ENCODE data around the gene CHD1.

Gene CHD1

DNA sequence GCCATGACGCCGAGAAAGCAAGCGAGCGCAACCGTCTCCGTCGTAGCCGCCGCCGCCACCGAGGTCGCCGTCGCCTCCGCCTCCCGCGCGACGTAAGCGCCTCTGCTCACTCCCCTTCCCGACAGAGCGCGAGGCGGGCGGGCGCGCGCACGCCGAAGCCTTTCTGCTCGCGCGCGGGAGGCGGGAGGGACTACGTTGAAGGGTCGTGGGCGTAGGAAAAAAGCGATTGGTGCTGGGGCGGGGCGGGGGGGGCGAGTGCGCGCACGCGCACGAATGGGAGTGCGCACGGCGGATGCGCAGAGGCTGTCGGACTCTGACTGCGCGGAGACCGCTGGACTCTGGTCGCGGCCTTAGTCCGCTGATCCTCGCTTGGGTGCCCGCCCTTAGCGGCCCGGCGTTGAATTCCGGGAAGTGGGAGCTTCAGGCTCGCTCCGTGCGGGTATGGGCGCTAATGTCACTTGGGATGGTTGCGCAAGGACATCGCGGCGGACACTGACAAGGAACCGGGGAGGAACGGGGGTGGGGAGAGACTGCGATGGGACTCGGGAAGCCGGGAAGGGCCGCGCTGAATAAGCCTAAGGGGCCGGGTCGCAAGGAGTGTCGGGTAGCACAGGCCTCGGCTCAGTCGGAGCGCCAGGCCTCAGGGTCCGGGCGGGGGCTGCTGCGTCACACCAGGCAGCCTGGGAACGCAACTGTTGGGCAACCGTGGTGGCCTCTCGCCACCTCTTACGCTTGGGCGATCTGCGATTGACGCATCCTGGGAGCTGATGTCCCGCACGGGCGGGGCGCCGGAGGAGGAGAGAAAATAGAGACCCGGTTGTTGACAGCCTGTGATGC lies at the start of gene CHD1:
TSS of gene CHD1 (minus strand) at position 135 of the 837 bp plus-strand sequence. CDS start 2,621 bp downstream, outside the sequence.
- peak; percentile 81 for DNase-seq (ENCODE audit: low read depth)
- peak within 1 kb of the TSS; percentile 93 for H3K4me3 ChIP-seq (ENCODE audit: low read depth, low read length)
- in situ Hi-C loops (cut with HindIII; ENCODE audit: low sequenced_read_pairs) = no loop called here
- TF ChIP-seq, protein P1, sequence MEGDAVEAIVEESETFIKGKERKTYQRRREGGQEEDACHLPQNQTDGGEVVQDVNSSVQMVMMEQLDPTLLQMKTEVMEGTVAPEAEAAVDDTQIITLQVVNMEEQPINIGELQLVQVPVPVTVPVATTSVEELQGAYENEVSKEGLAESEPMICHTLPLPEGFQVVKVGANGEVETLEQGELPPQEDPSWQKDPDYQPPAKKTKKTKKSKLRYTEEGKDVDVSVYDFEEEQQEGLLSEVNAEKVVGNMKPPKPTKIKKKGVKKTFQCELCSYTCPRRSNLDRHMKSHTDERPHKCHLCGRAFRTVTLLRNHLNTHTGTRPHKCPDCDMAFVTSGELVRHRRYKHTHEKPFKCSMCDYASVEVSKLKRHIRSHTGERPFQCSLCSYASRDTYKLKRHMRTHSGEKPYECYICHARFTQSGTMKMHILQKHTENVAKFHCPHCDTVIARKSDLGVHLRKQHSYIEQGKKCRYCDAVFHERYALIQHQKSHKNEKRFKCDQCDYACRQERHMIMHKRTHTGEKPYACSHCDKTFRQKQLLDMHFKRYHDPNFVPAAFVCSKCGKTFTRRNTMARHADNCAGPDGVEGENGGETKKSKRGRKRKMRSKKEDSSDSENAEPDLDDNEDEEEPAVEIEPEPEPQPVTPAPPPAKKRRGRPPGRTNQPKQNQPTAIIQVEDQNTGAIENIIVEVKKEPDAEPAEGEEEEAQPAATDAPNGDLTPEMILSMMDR (IDR thresholded peaks at IDR 0.05; ENCODE audit: low read depth, low read length, missing control alignments) = no peak

DNA sequence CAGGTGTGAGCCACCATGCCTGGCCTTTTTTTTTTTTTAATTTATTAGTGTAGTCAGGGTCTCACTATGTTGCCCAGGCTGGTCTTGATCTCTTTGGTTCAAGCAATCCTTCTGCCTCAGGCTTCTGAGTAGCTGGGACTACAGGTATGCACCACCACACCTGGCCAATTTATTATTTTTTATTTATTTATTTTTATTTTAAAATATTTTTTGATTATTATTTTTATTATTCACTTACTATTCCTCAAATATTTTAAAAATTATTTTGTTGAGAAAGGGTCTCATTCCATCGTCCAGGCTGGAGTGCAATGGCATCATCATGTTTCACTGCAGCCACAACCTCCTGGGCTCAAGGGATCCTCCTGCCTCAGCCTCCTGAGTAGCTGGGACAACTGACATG lies 49.7 kb upstream of the CHD1 start:
- in situ Hi-C loops (cut with HindIII; ENCODE audit: low sequenced_read_pairs) = no loop called here
- DNase-seq (ENCODE audit: low read depth) = no peak
- TF ChIP-seq, protein P1 (IDR thresholded peaks at IDR 0.05; ENCODE audit: low read depth, low read length, missing control alignments) = no peak
- H3K4me3 ChIP-seq (ENCODE audit: low read depth, low read length) = no peak overlapping the region

DNA sequence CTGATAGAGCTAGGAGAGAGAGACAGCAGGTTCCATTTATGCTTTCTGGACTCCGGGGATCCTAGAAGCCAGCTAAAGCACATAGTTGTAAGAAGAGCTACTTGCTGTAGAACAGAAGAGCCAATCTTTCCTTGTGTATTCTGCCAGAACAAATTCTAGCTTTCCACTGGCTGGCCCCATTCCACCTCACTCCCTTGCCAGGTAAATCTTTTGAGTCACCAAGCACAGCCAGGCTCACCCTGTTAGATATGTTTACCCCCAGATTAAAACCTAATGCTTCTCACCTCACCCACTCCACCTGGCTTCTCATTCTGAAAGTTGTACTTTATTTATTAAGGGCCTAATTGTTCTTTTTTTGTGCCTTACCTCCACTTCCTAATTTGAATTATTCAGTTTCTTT lies 48.9 kb upstream of the CHD1 start:
- TF ChIP-seq, protein P1 (IDR thresholded peaks at IDR 0.05; ENCODE audit: low read depth, low read length, missing control alignments) = no peak
- H3K4me3 ChIP-seq (ENCODE audit: low read depth, low read length) = no peak overlapping the region
- in situ Hi-C loops (cut with HindIII; ENCODE audit: low sequenced_read_pairs) = no loop called here
- DNase-seq (ENCODE audit: low read depth) = no peak

DNA sequence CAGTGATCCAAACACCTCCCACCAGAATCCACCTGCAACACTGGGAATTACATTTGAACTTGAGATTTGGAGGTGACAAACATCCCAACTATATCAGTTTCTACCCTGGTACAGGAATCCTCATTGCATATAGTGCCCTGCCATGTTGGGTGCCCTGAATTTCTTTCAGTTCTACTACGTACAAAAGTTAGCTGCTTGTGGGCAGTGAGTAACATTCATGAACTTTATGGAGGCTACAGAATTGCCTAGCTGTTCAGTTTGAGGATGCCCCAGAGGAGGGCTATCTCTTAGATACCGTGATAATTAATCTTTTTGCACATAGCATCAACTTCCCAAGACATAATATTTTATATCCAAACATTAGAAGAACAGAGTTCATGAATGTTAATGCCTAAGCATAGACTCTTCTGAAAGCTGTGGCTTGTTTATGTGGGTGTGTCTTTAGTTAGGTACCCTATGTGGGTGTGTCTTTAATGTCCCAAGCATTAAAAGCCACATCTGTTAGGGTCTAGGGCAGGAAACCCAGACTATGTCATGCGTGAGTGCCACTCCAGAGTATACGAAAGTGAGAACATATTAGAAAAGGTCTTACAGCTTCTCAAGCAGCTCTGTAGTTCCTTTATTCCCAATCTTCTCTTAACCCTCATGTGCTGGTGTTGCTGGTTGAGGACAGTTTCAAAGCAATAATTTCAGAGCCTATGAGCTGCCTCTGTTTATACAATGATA lies 47.0 kb upstream of the CHD1 start:
- DNase-seq (ENCODE audit: low read depth) = no peak
- H3K4me3 ChIP-seq (ENCODE audit: low read depth, low read length) = no peak overlapping the region
- TF ChIP-seq, protein P1 (IDR thresholded peaks at IDR 0.05; ENCODE audit: low read depth, low read length, missing control alignments) = no peak
- in situ Hi-C loops (cut with HindIII; ENCODE audit: low sequenced_read_pairs) = no loop called here

DNA sequence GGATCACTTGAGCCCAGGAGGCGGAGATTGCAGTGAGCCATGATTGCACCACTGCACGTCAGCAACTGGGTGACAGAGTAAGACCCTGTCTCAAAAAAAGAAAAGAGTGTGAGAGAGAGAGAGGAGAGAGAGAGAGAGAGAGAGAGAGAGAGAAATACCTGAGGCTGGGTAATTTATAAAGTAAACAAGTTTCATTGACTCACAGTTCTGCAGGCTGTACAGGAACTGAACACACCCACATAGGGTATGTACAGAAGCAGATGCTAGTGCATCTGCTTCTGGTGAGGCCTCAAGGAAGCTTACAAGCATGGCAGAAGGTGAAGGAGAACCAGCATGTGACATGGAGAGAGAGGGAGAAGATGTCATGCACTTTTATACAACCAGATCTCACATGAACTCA lies 46.4 kb upstream of the CHD1 start:
- TF ChIP-seq, protein P1 (IDR thresholded peaks at IDR 0.05; ENCODE audit: low read depth, low read length, missing control alignments) = no peak
- no peak for DNase-seq (ENCODE audit: low read depth)
- in situ Hi-C loops (cut with HindIII; ENCODE audit: low sequenced_read_pairs) = no loop called here
- H3K4me3 ChIP-seq (ENCODE audit: low read depth, low read length) = no peak overlapping the region

DNA sequence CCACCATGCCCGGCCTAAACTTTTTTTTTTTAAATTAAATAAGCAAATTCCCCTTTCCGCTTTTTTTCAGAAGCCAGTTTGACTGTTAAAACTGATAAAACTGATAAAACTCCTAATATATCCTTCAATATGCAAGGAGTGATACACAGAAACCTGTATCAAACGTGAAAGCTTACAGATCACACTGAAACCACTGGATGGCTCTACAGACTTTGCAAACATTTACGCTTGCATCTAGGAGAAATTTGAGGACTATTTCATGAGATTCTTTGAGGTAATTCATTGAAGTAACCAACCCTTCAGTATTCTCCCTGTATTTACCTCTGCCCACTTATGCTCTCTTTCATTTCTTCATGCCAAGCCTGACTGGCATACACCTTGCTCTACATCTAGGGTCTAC lies 40.6 kb upstream of the CHD1 start:
- TF ChIP-seq, protein P1 (IDR thresholded peaks at IDR 0.05; ENCODE audit: low read depth, low read length, missing control alignments) = no peak
- DNase-seq (ENCODE audit: low read depth) = no peak
- in situ Hi-C loops (cut with HindIII; ENCODE audit: low sequenced_read_pairs) = no loop called here
- H3K4me3 ChIP-seq (ENCODE audit: low read depth, low read length) = no peak overlapping the region

All from astrocyte of the cerebellum (primary cell).